GM12874 (cell line): ENCODE measurements around the gene SMIM20.

Experiments used
- TF ChIP-seq, protein P1 (sequence below): IDR thresholded peaks from 2 replicates; pipeline ENCODE4 v1.5.1; 2011; ENCODE audit warnings: low read depth, mild to moderate bottlenecking, control low read depth, low read length, moderate library complexity; ENCODE audit not compliant: insufficient read depth

Gene SMIM20

DNA sequence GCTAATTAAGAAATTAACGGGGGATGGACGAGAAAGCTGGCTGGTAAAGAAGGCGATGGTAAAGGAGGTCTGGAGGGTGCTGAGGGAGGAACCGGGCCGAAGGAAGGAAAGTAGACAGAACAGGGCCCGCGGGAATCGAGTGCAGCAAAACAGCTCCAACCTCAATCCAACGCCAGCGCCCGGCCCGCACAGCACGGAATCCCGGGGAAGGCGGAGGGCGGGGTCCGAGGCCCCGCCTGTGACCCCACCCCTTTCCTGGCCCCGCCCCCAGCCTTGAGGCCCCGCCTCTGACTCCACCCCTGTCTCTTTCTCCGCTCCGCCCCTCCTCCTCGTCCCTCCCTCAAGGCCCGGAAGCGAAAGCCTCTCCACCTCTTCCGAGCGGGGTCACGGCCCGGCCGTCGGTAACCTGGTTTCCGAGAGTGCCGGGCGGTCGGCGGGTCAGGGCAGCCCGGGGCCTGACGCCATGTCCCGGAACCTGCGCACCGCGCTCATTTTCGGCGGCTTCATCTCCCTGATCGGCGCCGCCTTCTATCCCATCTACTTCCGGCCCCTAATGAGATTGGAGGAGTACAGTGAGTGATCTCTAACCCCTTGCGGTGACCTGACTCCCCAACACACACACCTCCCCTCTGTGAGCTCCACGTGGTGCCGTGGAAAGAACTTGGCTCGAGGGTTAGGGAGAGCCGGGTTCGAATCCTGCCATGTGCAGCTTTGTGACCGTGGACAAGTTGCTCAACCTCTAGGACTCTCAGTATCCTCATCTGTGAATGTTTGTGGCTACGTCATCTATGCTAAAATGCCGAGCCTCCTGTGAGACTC is at the start of gene SMIM20:
TSS of gene SMIM20 (plus strand) at position 370 of the 819 bp plus-strand sequence. CDS start at position 464, 94 bp downstream.
- TF ChIP-seq, protein P1, sequence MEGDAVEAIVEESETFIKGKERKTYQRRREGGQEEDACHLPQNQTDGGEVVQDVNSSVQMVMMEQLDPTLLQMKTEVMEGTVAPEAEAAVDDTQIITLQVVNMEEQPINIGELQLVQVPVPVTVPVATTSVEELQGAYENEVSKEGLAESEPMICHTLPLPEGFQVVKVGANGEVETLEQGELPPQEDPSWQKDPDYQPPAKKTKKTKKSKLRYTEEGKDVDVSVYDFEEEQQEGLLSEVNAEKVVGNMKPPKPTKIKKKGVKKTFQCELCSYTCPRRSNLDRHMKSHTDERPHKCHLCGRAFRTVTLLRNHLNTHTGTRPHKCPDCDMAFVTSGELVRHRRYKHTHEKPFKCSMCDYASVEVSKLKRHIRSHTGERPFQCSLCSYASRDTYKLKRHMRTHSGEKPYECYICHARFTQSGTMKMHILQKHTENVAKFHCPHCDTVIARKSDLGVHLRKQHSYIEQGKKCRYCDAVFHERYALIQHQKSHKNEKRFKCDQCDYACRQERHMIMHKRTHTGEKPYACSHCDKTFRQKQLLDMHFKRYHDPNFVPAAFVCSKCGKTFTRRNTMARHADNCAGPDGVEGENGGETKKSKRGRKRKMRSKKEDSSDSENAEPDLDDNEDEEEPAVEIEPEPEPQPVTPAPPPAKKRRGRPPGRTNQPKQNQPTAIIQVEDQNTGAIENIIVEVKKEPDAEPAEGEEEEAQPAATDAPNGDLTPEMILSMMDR, result no peak

DNA sequence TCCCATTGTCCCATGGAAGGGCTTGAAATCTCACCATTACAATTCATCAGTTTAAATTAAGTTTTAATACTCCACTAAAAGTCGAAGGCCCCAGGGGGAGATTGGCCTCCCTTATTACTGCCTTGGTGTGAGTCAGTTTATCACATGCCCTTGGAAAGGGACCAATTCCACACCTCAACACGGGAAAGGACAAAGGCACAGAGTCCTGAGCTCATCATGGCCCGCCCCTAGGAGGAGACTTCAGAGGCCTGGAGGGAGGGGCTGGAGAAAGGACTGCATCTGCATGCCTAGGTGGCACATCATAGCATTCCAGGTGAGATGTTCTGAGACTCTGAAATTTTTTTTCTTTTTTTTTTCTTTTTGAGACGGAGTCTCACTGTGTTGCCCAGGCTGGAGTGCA is 48.4 kb upstream of the SMIM20 start:
- TF ChIP-seq, protein P1, result no peak

DNA sequence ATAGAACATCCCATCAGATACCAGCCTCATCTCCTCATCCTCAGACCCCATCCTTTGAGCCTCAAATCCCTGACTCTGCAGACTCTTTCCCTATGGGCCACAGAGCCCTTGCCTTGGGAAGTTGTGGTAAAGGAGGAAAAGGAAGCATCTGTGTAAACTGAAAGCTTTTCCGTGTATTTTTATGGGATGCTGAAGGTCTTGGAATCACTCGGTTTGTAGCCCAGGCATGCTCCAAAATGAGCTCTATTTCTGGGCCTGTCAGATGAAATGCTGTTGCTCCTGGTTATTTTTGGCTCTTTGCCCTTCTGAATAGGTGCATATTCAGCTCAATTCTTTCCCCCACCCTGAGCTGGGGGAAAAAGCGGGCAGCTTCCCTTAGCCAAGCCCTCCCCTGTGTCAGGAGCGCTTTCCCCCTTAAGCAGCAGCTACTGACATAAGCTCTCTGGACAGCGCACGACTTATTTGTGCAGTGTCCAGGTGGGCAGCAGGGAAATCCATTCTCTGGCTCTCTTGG is 46.2 kb upstream of the SMIM20 start:
- TF ChIP-seq, protein P1, result no peak

DNA sequence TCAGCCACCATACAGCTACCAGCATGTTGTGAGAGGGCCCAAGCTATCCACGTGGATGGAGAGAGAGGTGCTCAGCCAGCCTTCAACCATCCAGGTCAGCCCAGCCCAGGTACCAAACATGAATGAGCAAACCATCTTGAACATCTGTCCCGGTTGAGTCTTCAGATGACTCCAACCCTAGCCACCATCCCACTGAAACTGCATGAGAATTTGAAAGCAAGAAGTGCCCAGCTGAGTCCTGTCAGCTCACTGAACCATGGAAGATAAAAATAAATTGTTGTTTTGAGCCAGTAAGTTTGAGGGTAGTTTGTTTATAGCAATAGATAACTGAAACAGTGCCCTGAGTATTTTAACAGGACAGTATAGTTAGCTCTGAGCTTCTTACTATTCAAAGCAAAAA is 43.9 kb upstream of the SMIM20 start:
- TF ChIP-seq, protein P1, result no peak

DNA sequence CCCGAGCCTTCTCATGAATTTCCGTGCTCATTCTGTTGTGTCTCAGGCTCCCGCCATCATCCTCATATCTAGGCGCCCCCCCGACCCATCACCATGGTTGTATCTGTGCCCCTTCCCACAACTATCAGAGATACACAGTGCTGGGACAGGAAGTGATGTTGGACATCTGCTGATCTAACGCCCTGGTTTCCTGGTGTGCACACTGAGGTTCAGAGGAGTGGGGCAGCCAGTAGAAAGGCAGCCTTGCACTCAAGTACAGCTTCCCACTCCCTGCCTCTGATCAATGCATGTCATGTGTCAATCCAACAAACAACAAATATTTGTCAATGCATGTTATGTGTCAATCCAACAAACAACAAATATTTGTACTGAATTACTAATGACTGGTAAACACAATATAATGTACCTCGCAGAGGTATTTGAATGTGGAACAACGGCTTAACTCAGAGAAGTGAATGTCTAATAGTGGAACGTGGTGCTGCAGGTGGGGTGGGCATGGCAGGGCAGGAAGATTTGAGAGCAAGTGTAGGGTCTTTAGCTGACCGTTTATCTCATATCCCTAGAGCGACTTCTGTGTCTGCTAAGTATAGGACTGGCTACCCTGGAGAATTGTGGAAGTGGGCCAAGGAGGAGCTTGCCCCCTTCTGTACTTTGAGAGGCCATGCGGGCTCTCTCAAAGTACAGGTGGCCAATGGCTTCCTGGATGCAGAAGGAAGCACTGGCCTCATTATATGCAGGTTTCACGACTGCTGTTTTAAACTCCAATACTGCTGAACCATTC is 41.0 kb upstream of the SMIM20 start:
- TF ChIP-seq, protein P1, result no peak

DNA sequence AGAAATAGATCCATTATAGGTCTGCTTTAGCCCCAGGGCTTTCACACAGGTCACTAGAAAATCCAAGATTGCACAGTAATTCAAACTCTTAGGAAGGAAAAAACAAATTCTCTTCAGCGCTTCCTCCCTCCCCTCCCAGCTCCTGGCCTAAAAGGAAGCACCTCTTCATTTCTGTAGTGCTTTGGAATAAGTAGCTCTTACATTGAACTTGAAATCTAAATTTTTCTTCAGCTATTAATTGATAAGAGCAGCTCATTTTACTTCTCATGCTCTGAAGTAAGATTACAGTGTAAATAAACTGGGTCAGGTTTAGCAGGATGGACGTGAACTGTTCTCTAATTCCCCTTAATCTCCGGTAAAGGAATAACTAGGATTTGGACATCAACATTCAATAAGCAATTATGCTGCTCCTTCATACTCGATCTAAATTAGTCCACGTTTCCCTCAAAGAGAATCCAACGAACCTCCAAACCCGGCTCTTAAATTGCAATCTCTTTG is 40.3 kb upstream of the SMIM20 start:
- TF ChIP-seq, protein P1, result no peak

DNA sequence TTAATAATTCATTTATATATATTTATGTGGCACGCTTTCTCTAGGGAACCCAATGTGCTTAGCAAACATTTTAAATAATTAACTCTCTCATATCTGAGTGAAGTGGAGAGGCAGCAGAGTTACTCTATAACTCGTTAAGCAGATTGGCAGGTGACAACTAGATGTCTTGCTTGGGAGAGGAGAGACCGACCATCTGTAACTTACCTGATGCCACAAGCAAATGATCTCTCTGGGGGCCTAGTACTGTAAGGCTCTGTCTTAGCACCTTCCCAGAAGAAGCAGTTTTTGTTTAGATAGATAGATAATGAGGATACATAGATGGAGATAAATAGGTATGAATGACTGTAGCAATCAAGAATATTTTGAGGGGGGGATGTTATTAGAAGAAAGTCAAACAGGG is 39.4 kb upstream of the SMIM20 start:
- TF ChIP-seq, protein P1, result no peak
